ENCODE measurements around the gene KCNK3. TPM values are rescaled to one million over a fixed set of nuclear protein-coding genes. Genes with fewer than 3 reads are reported as not detected.

The KCNK3 gene
- total RNA-seq, 4 donors from 2014 or later = 1.6 to 7.7 (median 3.5) TPM

DNA sequence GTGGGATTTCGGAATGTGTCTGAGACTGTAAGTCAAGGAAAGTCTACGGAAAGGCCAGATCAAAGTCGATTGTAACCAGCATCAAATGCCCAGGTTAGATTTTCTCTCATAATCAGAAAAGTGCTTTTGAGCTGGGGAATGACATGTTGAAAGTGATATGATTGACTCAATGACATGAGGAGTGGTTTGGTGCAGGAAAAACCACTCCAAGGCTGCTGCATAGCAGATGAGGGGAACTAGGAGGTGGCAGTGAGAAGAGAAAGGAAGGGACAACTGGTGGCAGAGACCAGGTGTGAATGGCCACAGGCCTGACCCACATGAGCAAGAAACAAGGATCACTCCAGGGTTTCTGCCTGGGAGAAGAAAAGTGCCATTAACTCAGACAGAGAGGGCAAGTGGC lies 72.4 kb downstream of the KCNK3 start:
- DNase-seq (ENCODE audit: low spot score) = no peak
- no peak for TF ChIP-seq CTCF (IDR thresholded peaks at IDR 0.05)
- ATAC-seq (ENCODE audit: low FRiP score) = no peak

GRCh38 chr2:26765475-26766200 lies 73.1 kb downstream of the KCNK3 start:
- ATAC-seq (ENCODE audit: low FRiP score) (no peak), DNase-seq (ENCODE audit: low spot score) (no peak)
- TF ChIP-seq CTCF (IDR thresholded peaks at IDR 0.05) = no peak

DNA sequence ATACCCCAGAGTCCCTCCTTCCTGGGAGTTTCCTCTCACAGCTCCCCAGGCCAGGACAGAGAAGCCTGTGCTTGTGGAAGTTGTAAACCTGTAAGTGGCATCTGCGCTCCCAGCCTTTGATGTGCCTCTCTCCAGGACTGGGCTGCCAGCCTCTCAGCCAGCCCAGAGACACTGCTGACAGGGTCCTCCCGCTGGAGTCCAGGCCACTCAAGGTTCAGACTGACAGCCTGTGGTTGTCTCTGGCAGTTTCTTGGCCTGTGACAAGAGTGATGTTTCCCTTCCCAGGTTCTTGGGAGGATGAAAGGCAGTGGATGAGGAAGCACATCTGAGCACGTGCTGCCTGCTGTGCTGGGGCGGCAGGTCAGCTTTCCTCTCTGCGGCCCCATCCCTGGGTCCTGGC lies 74.6 kb downstream of the KCNK3 start:
- ATAC-seq (ENCODE audit: low FRiP score) (no peak), DNase-seq (ENCODE audit: low spot score) (no peak)
- TF ChIP-seq CTCF (IDR thresholded peaks at IDR 0.05) = no peak

DNA sequence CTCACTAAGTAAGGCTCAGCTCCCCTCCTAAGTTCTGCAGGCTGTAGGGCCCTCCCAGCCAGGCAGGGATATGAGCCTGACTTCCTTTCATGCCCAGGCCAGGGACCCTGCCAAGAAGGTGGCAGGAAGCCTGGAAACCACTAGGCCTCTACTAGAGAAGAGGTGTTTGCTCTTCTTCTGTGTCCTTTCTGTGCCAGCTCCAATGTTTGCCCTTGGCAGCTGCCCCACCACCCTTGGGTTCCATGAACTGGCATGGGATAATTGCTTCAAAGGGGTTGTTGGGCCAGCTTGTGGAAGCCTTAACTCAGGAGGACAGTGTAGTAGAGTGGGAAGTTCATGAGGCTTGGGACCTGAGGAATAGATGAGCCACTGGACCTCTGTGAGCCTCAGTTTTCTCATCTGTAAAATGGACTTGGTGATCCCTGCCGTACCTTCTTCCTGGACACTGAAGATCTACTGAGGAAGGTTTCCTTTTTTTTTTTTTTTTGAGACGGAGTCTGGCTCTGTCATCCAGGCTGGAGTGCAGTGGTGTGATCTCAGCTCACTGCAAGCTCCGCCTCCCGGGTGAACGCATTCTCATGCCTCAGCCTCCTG lies 75.5 kb downstream of the KCNK3 start:
- no peak for TF ChIP-seq CTCF (IDR thresholded peaks at IDR 0.05)
- ATAC-seq (ENCODE audit: low FRiP score) (no peak), DNase-seq (ENCODE audit: low spot score) (no peak)

GRCh38 chr2:26768759-26769088 lies 76.2 kb downstream of the KCNK3 start:
- DNase-seq (ENCODE audit: low spot score) (no peak), ATAC-seq (ENCODE audit: low FRiP score) (no peak)
- TF ChIP-seq CTCF (IDR thresholded peaks at IDR 0.05) = no peak

GRCh38 chr2:26769089-26769761 lies 76.7 kb downstream of the KCNK3 start:
- TF ChIP-seq CTCF (IDR thresholded peaks at IDR 0.05) = no peak
- ATAC-seq (ENCODE audit: low FRiP score) (peak; percentile 59), DNase-seq (ENCODE audit: low spot score) (peak; percentile 46)

Measured in omental fat pad (tissue), 4 donors.